ENCODE data around the gene MTG1.
A peak's percentile ranks its signal among the peaks of the same experiment; 100 is the strongest.
"Not testable (repeated sequence)": the region's sequence is repeated elsewhere in the genome, so short reads cannot be mapped to it uniquely, and the experiment has no call there.

MTG1 gene

DNA sequence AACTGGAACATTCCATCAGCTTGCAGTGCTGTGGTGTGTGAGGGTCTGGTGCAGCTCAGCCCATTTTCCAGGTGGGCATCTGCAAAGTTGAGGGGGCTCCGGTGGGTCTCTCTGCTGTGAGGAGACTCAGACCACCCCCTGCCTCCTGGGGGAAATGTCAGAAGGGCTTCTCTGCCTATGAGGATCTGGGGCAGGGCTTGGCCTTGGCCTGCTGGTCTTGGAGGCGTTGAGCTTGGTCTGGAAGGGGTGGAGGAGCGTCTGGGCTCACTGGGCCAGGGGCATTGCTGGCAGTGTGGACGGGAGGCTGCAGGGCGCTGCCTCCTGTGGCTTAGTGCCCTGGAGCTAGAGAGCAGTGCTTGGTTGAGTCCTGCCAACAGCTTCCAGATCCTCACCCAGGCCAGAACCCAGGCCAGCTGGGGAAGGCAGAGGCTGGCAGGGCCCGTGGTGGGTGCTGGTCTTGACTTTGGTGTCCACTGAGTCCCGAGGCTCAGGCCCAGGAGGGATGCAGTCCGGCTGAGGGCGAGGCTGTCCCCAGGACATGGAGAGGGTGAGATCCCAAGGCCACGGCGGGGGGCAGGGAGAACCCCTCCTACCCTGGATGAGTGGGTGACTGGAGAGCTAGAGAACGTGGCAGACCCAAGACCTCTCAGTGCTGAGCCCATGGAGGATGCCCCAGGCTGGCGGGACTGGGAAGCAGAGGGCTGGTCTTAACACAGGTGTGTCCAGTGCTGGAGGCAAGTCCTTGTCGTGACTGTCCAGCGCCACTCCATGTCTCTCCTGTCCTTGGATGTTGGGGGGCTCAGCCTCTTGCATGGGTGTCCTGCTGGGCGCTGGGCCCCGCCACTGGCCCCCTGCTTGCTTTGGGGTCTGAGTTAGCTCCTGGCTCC lies 27.6 kb downstream of the MTG1 start:
- Mint-ChIP-seq H3K36me3 (peaks cover 2% of the 10 kb centered on the region), H3K9me3 (no peaks in the 10 kb centered on the region), H3K4me3 (no peak overlapping the region), H3K4me1 (no peaks in the 10 kb centered on the region), H3K27me3 (no peaks in the 10 kb centered on the region), H3K27ac (no peak overlapping the region)

DNA sequence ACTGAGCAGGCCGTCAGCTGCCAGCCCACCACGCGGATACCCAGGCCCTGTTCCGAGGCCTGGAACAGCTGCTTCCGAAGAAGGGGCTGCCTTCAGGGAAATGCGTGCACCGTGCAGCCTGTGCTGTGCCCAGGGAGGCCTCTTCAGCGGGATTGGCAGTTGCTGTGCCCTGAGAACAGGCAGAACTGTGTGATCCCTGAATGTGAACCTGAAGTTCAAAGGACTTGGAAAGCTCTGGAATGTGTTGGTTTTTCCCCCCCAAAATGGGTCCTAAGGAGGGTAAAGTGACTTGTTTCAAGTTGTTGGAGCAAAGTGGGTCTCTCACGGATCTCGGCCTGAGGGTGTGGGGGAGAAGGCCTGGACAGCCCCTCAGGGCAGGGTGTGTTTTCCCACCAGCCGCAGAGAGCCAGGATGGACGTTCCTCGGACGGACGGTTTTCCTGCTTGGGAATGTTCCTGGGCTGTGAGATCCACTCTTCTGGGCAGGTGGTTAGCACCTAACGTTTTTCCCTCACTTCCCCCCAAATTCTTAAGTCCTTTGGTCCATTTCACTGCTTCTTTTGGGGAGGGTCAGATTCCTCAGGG lies 28.4 kb downstream of the MTG1 start:
- Mint-ChIP-seq H3K4me1 (no peaks in the 10 kb centered on the region), H3K4me3 (no peak overlapping the region), H3K9me3 (no peaks in the 10 kb centered on the region), H3K27ac (peak overlapping the region; percentile 23), H3K27me3 (no peaks in the 10 kb centered on the region), H3K36me3 (peaks cover 2% of the 10 kb centered on the region)

DNA sequence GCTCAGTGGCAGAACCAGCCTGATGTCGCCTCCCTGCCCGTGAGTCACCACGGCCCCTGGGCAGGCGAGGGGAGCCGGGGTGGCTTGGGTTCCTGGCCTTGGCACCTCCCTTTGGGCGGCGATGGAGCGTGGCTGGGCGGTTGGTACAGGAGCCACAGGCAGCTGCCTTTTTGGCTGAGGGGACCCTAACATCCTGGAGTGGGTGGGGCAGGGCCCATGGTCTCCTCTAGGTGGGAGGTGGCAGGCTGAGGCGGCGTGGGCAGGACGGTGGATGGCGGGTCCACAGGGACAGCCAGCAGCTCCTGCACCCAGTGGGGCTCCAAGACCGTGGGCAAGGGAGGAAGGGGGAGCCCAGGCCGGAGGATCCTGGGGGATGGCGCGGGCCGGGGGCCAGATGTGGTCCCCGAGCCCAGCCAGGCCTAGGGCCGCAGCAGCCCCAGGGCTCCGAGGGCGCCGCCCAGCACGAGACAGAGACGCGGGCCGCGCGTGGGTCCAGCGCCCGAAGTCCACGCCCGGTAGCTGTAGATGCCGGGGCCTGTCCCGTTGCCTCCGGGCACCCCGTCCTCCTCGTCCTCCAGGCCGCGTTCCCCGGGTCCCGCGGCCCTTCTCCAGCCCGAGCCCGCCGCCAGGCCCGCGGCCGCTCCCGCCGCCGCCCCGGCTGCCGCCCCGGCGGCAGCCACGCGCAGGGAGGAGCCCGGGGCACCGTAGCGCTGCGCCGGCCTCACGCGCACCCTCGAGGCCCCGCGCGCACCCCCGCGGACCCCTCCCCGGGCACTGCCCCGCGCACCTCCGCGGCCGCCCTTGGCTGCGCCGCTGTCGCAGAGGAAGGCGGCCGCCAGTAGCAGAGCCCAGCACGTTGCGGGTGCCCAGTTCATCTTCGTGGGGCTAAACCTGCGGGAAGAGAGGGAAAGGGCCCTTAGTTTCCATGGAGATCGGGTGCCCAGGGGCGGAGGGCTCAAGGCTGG lies 29.1 kb downstream of the MTG1 start:
- Mint-ChIP-seq H3K36me3 (peaks cover 2% of the 10 kb centered on the region), H3K4me1 (no peaks in the 10 kb centered on the region), H3K27ac (peak overlapping the region; percentile 23), H3K4me3 (peak overlapping the region; percentile 36), H3K27me3 (no peaks in the 10 kb centered on the region), H3K9me3 (no peaks in the 10 kb centered on the region)

DNA sequence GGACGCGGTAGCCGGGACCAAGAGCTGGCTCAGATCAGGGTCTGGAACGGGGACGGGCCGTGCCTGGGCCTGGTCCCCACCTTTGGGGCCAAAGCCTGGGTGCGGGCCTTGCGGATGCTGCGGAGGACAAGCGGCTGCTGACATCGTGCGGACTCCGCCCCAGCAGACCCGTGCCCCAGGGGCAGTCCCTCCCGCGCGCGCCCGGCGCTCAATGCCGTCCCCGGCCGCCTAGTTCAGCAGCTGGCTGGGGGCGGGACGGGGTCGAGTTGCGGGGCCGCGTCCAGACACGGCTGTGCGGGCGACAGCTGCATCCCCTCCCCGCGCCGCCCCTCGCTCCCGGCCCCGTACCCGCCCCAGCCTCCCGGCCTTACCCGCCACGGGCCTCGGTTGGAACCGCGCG lies 30.1 kb downstream of the MTG1 start:
- H3K4me1 Mint-ChIP-seq, H3K27ac Mint-ChIP-seq, H3K4me3 Mint-ChIP-seq, H3K9me3 Mint-ChIP-seq, H3K36me3 Mint-ChIP-seq, H3K27me3 Mint-ChIP-seq: not testable (repeated sequence)

DNA sequence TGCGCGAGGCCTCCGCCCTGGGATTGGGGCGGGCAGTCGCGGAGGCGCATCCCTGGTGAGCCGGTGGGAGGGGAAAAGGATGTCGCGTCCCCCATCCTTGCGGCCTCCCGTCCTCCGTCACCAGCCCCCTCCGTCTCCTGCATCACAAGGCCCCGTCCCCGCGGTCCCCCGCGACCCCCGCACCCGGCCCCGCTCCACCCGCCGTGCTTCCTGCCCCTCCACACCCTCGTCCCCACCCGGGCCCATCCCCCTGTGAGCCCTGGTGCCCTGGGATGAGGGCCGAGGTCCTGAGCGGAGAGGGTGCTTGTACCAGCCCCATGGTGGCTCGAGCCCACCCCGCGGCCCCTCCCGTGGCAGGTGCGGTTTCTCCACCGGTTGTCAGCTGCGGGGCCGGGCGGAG lies 30.6 kb downstream of the MTG1 start, which contains the start of gene SPRN:
TSS of gene SPRN (minus strand) at position 25 of the 400 bp plus-strand sequence. CDS start 944 bp downstream, outside the sequence.
- not testable (repeated sequence) for H3K36me3 Mint-ChIP-seq

DNA sequence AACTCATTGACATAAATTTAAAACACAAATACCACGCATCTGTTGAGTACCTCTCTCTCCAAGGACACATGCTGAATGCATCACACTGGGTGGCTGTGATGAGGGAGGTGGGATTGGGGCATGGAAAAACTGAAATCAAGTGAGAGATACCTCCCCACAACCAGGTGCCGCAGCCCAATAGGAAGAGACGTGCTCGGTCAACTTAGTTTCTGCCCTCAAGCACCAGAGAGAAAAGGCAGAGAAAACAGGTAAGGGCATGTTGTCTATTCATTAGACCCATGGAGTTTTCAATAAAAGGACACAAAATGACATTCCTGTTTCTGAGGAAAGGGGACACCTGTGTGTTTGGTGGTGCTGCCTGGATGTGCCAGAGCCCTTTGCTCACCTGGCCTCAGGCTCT lies 35.6 kb downstream of the MTG1 start:
- H3K27me3 Mint-ChIP-seq, H3K4me1 Mint-ChIP-seq: not testable (repeated sequence)

More for the DNA sequence above, 30.6 kb downstream of the MTG1 start, which contains the start of gene SPRN:
- not testable (repeated sequence) for H3K9me3 Mint-ChIP-seq, H3K27me3 Mint-ChIP-seq, H3K4me1 Mint-ChIP-seq, H3K27ac Mint-ChIP-seq
- H3K4me3 Mint-ChIP-seq, result peak within 1 kb of the TSS; percentile 36

DNA sequence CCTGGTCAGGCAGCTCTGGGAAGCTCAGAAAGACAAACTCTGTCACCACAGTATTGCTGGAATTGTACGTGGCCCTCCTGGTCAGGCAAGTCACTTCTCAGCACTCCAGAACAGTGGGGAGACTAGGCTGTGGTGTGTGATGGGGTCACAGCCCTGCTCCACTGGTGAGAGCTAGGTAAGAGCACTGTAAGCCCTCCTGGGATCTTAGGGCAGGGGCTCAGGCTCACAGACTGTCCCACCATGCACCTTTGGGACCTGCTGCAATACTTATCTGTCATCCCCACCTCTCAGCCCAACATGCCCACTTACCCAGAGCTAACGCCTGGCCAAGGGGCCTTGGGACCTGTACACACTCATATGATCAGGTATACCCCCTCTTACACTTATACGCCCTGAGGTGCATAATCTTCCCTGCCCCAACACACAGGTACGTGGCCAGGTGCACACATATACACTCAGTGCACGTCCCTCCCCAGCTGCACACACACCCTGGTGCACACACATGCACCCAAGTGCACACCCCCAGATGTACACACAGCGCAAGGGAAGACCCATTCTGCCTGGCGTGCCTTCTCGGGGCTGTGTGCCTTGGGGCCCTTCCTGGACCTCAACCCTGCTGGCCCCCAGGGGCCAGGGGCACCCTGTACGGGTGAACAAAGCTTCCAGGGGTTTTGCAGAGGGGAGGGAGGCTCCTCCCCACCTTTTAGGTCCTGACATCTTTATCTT lies 38.1 kb downstream of the MTG1 start:
- H3K4me1 Mint-ChIP-seq, H3K9me3 Mint-ChIP-seq, H3K27ac Mint-ChIP-seq, H3K4me3 Mint-ChIP-seq, H3K36me3 Mint-ChIP-seq, H3K27me3 Mint-ChIP-seq: not testable (repeated sequence)

More for the DNA sequence above, 35.6 kb downstream of the MTG1 start:
- H3K9me3 Mint-ChIP-seq, H3K36me3 Mint-ChIP-seq, H3K4me3 Mint-ChIP-seq, H3K27ac Mint-ChIP-seq: not testable (repeated sequence)

DNA sequence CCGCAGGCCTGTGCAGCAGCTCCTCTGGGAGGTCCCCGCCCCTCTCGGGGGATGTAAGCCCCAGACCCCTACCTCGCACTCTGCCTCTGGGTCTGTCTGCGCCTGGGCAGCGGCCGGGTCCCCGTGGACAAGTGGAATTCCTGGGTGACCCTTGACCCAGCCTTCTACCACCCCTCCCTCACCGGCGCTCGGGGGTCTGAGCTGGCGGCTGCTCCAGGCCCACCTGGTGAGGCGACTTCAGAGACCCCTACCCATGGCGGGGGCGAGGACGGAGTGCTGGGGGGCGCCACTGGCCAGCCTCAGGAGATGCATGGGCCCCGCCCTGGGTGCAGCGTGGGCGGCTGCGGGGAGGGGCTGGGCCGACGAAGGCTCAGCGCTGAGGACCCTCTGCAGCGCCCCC lies 38.8 kb downstream of the MTG1 start:
- H3K27ac Mint-ChIP-seq, H3K27me3 Mint-ChIP-seq, H3K4me3 Mint-ChIP-seq, H3K9me3 Mint-ChIP-seq, H3K36me3 Mint-ChIP-seq, H3K4me1 Mint-ChIP-seq: not testable (repeated sequence)

DNA sequence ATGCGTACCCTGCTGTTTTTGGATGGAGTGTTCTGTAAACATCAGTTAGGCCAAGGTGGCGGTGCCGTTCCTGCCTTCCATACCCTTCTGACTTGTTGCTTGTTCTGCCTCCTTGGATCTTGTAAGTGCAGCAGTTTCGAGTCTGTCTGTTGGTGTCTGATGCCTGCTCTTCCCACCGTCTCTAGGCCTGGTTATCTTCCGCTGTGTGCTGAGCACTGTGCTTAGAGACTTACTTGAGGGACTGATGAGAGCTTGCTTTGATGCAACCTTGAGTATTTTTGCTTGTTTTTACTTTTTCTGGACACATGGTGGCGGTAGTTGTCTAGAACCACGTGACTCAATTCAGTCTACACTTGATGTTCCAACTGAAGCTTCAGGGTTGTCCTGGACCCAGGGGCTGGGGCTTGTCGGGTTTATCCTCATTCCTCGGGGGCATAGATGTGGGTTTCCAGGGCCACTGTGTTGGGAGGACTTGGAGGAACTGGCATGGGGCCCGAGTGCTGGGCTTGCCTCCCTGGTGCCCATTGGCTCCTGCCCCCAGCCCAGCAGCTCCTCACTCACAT lies 44.8 kb downstream of the MTG1 start:
- H3K4me3 Mint-ChIP-seq, result no peak overlapping the region
- peaks cover 8% of the 10 kb centered on the region for H3K27me3 Mint-ChIP-seq

DNA sequence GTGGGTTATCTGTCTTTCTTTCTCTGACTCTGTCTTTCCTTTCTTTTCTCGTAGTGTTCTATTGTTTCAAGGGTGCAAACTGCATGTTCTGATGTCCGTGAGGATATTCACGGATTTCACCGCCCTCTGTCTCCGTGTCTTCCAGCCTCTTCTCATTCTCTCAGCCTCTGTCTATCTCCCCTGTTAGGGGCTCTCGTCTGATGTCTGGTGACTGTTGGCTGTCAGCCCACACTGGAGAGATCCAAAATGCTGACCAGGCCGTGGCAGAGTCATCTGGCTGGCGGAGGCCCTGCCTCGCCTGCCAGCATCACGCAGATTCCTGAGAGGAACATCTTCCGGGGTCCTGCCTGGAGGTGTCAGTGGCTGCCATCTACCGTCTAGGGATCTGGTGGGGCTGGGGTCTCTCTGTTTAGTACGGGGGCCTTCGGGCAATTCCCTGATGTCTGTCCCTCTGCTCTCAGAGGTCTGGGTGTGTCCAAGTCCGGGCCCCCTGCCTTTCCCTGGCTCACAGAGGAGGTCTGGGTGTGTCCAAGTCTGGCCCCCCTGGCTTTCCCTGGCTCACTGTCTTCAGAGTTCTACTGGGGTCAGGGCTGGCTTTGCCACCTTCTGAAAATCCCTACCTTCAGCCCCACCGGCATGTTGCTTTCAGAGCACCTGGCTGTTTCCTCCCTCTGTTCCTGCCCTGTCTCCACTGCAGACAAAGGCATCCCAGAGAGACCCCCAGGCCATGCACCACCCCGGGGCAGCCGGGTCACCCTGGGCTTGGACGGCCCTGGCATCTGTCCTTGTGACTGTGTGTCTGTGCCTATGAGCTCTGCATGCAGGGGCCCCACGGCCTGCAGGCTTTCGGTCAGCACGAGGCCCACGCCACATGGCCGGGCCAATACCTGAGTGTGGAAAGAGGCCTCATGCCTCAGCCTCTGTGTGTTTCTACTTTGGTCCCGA lies 45.8 kb downstream of the MTG1 start:
- H3K4me3 Mint-ChIP-seq, result no peak overlapping the region
- H3K36me3 Mint-ChIP-seq, result peaks cover 3% of the 10 kb centered on the region
- H3K9me3 Mint-ChIP-seq, result no peaks in the 10 kb centered on the region
- peaks cover 7% of the 10 kb centered on the region for H3K4me1 Mint-ChIP-seq
- peaks cover 8% of the 10 kb centered on the region for H3K27me3 Mint-ChIP-seq
- no peak overlapping the region for H3K27ac Mint-ChIP-seq

More for the DNA sequence above, 44.8 kb downstream of the MTG1 start:
- no peaks in the 10 kb centered on the region for H3K9me3 Mint-ChIP-seq
- no peak overlapping the region for H3K27ac Mint-ChIP-seq
- H3K36me3 Mint-ChIP-seq, result peaks cover 3% of the 10 kb centered on the region
- H3K4me1 Mint-ChIP-seq, result peaks cover 7% of the 10 kb centered on the region

DNA sequence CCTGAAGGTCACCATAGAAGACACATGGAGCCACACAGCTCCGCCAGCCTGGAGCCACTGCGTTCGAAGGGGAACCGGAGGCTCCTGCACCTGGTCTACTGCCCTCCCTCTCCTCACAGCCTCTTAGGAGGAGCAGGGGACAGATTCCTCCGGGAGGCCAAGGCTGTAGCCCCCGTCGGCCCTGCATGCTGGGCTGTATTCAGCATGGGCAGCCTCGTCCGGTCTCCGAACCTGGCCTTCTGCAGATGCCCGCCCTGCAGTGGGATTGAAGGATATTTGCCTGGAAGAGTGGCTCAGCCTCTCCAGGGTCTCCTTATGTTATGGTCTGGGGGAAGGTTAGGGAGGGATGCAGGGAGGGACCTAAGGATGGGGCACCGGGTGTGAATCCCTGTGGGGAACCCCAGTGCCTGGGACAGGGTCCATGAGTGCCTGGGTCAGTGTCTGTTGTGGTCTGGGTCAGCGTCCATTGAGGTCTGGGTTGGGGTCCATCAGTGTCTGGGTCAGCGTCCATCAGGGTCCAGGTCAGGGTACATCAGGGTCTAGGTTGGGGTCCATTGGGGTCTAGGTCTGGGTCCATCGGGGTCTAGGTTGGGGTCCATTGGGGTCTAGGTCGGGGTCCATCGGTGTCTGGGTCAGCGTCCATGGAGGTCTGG lies 46.8 kb downstream of the MTG1 start:
- Mint-ChIP-seq H3K27me3 (peaks cover 7% of the 10 kb centered on the region), H3K4me3 (no peak overlapping the region), H3K27ac (no peak overlapping the region), H3K9me3 (no peaks in the 10 kb centered on the region), H3K36me3 (peaks cover 2% of the 10 kb centered on the region), H3K4me1 (peaks cover 7% of the 10 kb centered on the region)

DNA sequence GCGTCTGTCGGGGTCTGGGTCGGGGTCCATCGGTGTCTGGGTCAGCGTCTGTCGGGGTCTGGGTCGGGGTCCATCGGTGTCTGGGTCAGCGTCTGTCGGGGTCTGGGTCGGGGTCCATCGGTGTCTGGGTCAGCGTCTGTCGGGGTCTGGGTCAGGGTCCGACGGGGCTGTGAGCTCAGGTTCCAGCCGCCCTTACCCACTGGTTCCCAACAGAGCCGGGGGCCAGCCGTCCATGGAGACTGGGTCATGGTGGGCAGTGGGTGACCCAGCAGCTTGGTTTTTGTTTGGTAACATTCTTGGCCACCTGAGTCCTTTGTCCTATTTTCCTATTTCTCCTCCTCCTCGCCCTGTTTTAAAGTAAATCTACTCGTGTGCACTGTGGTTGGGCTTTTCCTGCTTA lies 47.4 kb downstream of the MTG1 start:
- H3K9me3 Mint-ChIP-seq, H3K4me1 Mint-ChIP-seq, H3K27ac Mint-ChIP-seq, H3K27me3 Mint-ChIP-seq, H3K4me3 Mint-ChIP-seq, H3K36me3 Mint-ChIP-seq: not testable (repeated sequence)

DNA sequence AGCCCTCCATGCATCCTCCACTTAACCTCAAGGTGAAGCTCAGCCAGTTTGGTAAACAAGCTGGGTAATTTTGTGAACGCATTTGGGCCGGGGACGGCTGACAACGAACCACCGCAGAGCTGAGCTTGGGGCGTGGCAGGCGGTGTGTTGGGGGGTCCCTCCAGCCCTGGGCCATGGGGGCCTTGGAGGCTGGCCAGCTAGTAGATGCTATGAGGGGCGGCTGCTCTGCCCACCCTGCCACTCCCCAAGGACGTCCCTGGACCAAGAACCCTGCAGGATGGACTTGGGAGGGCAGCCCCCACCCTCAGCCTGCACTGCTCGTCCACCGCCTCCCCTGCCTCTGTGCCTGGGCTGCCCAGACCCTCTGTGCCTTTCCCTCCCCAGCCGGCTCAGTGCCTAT lies 47.8 kb downstream of the MTG1 start:
- Mint-ChIP-seq H3K36me3 (peaks cover 3% of the 10 kb centered on the region), H3K9me3 (peaks cover 3% of the 10 kb centered on the region), H3K27ac (no peak overlapping the region), H3K4me3 (no peak overlapping the region), H3K27me3 (peaks cover 6% of the 10 kb centered on the region), H3K4me1 (peaks cover 7% of the 10 kb centered on the region)

Measured in activated naive CD4-positive, alpha-beta T cell treated with anti-CD3 and anti-CD28 coated beads, Interleukin-2, amount 50 U/mL, for 24 hours (primary cell).